ENCODE measurements around the gene SPR.

Gene SPR

GRCh38 chr2:72935611-72935957 lies 48.4 kb downstream of the SPR start:
- H3K4me3 ChIP-seq (ENCODE audit: low read length), result no peak overlapping the region
- H3K4me1 ChIP-seq (ENCODE audit: control insufficient read depth, insufficient read depth, low read length), result no peaks in the 10 kb centered on the region
- no peak for DNase-seq (ENCODE audit: low read depth)
- no peaks in the 10 kb centered on the region for H3K9me3 ChIP-seq (ENCODE audit: control insufficient read depth, low read length)
- no peak overlapping the region for H3K9ac ChIP-seq (ENCODE audit: low read length)
- H3K27me3 ChIP-seq (replicated peaks; ENCODE audit: control insufficient read depth, insufficient read depth, low read length), result peaks cover 49% of the 10 kb centered on the region
- no peaks in the 10 kb centered on the region for H3K36me3 ChIP-seq (ENCODE audit: control insufficient read depth, insufficient read depth, low read length, severe bottlenecking)

GRCh38 chr2:72936660-72937355 lies 49.6 kb downstream of the SPR start:
- peaks cover 49% of the 10 kb centered on the region for H3K27me3 ChIP-seq (replicated peaks; ENCODE audit: control insufficient read depth, insufficient read depth, low read length)
- H3K9me3 ChIP-seq (ENCODE audit: control insufficient read depth, low read length), result no peaks in the 10 kb centered on the region
- no peak for DNase-seq (ENCODE audit: low read depth)
- H3K4me3 ChIP-seq (ENCODE audit: low read length), result no peak overlapping the region
- H3K36me3 ChIP-seq (ENCODE audit: control insufficient read depth, insufficient read depth, low read length, severe bottlenecking), result no peaks in the 10 kb centered on the region
- no peak overlapping the region for H3K9ac ChIP-seq (ENCODE audit: low read length)
- H3K4me1 ChIP-seq (ENCODE audit: control insufficient read depth, insufficient read depth, low read length), result peaks cover 5% of the 10 kb centered on the region

- Histone ChIP-seq H3K27me3 (replicated peaks; ENCODE audit: control insufficient read depth, insufficient read depth, low read length) (peaks cover 47% of the 10 kb centered on the region), H3K9me3 (ENCODE audit: control insufficient read depth, low read length) (no peaks in the 10 kb centered on the region), H3K9ac (ENCODE audit: low read length) (no peak overlapping the region), H3K4me3 (ENCODE audit: low read length) (no peak overlapping the region), H3K4me1 (ENCODE audit: control insufficient read depth, insufficient read depth, low read length) (peaks cover 5% of the 10 kb centered on the region), H3K36me3 (ENCODE audit: control insufficient read depth, insufficient read depth, low read length, severe bottlenecking) (no peaks in the 10 kb centered on the region)
- DNase-seq (ENCODE audit: low read depth), result no peak
Measured at GRCh38 chr2:72937356-72937669, 50.1 kb downstream of the SPR start.

GRCh38 chr2:72938455-72938854 lies 51.2 kb downstream of the SPR start:
- DNase-seq (ENCODE audit: low read depth), result no peak
- Histone ChIP-seq H3K36me3 (ENCODE audit: control insufficient read depth, insufficient read depth, low read length, severe bottlenecking) (no peaks in the 10 kb centered on the region), H3K4me1 (ENCODE audit: control insufficient read depth, insufficient read depth, low read length) (peaks cover 5% of the 10 kb centered on the region), H3K9me3 (ENCODE audit: control insufficient read depth, low read length) (no peaks in the 10 kb centered on the region), H3K9ac (ENCODE audit: low read length) (no peak overlapping the region), H3K4me3 (ENCODE audit: low read length) (no peak overlapping the region), H3K27me3 (replicated peaks; ENCODE audit: control insufficient read depth, insufficient read depth, low read length) (peaks cover 39% of the 10 kb centered on the region)

DNA sequence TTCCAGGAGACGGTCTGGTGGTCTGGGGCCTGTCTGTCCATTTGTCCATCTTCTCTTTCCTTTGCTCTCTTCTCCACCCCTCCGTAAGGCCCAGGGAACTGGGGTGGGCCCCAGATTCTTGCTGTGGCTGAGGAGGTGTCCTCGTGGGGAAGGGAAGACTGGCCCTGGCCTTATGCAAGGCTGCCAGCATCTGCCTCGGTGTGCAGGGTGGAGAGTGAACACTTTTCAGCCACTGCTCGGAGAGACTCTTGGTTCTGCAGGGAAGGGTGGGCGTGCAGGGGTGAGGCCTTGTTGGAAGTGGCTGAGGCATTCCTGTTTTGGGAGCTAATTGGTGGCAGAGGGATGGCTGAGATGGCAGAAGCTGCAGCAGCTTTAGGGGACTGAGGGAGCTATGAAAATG lies 53.2 kb downstream of the SPR start:
- H3K27me3 ChIP-seq (replicated peaks; ENCODE audit: control insufficient read depth, insufficient read depth, low read length), result peaks cover 27% of the 10 kb centered on the region
- DNase-seq (ENCODE audit: low read depth), result no peak

GRCh38 chr2:72940786-72941185 lies 53.6 kb downstream of the SPR start:
- peak; percentile 66 for DNase-seq (ENCODE audit: low read depth)
- Histone ChIP-seq H3K9me3 (ENCODE audit: control insufficient read depth, low read length) (no peaks in the 10 kb centered on the region), H3K9ac (ENCODE audit: low read length) (no peak overlapping the region), H3K4me1 (ENCODE audit: control insufficient read depth, insufficient read depth, low read length) (peaks cover 5% of the 10 kb centered on the region), H3K36me3 (ENCODE audit: control insufficient read depth, insufficient read depth, low read length, severe bottlenecking) (no peaks in the 10 kb centered on the region), H3K27me3 (replicated peaks; ENCODE audit: control insufficient read depth, insufficient read depth, low read length) (peaks cover 22% of the 10 kb centered on the region), H3K4me3 (ENCODE audit: low read length) (no peak overlapping the region)

More for the DNA sequence above, 53.2 kb downstream of the SPR start:
- H3K4me1 ChIP-seq (ENCODE audit: control insufficient read depth, insufficient read depth, low read length), result peaks cover 5% of the 10 kb centered on the region
- H3K36me3 ChIP-seq (ENCODE audit: control insufficient read depth, insufficient read depth, low read length, severe bottlenecking), result no peaks in the 10 kb centered on the region
- no peak overlapping the region for H3K4me3 ChIP-seq (ENCODE audit: low read length)
- H3K9ac ChIP-seq (ENCODE audit: low read length), result no peak overlapping the region
- no peaks in the 10 kb centered on the region for H3K9me3 ChIP-seq (ENCODE audit: control insufficient read depth, low read length)

All from adipocyte (in vitro differentiated cells).